GM21723 (cell line): Measurements from ENCODE around the gene NIP7.

Source experiments
- ATAC-seq: cut with Tn5 transposase; IDR thresholded peaks from one replicate; pipeline ENCODE4 v1.9.1; 2021; ENCODE audit warnings: mild to moderate bottlenecking, moderate library complexity; ENCODE audit not compliant: unreplicated experiment

The NIP7 gene

GRCh38 chr16:69381231-69381630 lies 41.7 kb downstream of the NIP7 start:
- ATAC-seq, result no peak

DNA sequence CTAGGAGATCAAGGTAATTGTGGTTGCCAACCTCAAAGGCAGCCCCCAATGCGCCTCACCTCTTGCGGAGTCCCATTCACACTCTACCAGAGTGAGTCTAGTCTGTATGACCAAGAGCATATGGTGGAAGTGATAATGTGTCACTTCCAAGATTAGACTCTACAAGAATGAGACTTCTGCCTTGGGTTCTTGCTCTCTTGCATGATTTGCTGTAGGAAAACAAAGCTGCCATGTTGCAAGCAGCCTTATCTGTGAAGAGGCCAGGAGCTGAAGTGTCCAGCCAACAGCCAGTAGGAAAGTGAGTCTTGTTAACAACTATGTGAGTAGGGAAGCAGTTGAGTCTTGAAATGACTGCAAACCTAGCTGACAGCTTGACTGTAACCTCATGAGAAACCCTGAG lies 42.8 kb downstream of the NIP7 start:
- ATAC-seq, result no peak

DNA sequence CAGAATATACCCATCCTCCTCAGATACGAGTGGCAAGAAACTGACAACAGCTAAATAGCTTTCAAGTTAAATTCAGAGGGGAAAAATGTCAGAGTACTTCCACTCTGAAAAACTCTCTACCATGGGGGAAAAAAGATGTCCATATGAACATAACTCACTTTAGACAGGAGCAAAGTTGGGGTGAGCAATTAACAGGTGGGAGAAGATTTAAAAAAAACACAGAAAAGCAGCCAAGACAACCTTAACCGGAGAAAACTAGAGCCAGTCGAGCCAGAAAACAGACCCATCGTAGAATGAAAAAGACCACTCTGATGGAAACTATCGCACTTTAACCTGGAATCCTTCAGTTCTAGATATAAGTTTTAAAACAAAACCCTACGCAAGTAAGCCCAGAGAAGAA lies 45.4 kb downstream of the NIP7 start:
- no peak for ATAC-seq

DNA sequence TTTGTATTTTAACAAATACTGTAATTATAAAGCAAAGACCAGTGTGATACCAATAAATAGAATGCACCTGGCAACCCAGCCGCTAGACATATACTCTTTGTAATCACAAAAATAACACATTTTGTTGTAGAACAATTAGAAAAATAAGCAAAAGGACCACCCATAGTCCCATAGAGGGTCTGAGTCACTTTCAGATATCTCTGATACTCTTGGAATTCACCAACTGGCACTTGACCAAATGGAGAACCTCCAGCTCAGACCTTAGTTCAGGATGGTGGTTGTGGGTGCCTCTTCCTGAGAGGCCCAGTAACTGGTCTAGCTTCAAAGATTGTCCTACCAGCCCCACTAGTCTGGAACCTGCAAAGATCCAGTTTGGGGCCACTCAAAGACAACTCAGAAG lies 47.0 kb downstream of the NIP7 start:
- ATAC-seq, result no peak
